ENCODE data around the gene PBX1. TPM values are rescaled to one million over a fixed set of nuclear protein-coding genes. Genes with fewer than 3 reads are reported as not detected.

Gene PBX1
- total RNA-seq, 4 donors from 2014 or later = 33.3 to 61.8 (median 56.2) TPM

- TF ChIP-seq CTCF (IDR thresholded peaks at IDR 0.05) = no peak
- DNase-seq (ENCODE audit: low spot score) (no peak), ATAC-seq (ENCODE audit: low FRiP score) (no peak)
Observed at GRCh38 chr1:164563721-164564360, 4.9 kb downstream of the PBX1 start.

GRCh38 chr1:164564378-164564777 lies 5.4 kb downstream of the PBX1 start:
- no peak for DNase-seq (ENCODE audit: low spot score)
- no peak for TF ChIP-seq CTCF (IDR thresholded peaks at IDR 0.05)

GRCh38 chr1:164565357-164565756 lies 6.4 kb downstream of the PBX1 start:
- TF ChIP-seq CTCF (IDR thresholded peaks at IDR 0.05) = no peak
- DNase-seq (ENCODE audit: low spot score) (no peak), ATAC-seq (ENCODE audit: low FRiP score) (no peak)

More at GRCh38 chr1:164564378-164564777, 5.4 kb downstream of the PBX1 start:
- ATAC-seq (ENCODE audit: low FRiP score) = no peak

- ATAC-seq (ENCODE audit: low FRiP score) = no peak
- no peak for DNase-seq (ENCODE audit: low spot score)
- no peak for TF ChIP-seq CTCF (IDR thresholded peaks at IDR 0.05)
Observed at GRCh38 chr1:164567774-164568173, 8.8 kb downstream of the PBX1 start.

GRCh38 chr1:164569241-164569640 lies 10.3 kb downstream of the PBX1 start:
- DNase-seq (ENCODE audit: low spot score) (no peak), ATAC-seq (ENCODE audit: low FRiP score) (no peak)
- TF ChIP-seq CTCF (IDR thresholded peaks at IDR 0.05) = no peak

- no peak for ATAC-seq (ENCODE audit: low FRiP score)
- no peak for DNase-seq (ENCODE audit: low spot score)
- no peak for TF ChIP-seq CTCF (IDR thresholded peaks at IDR 0.05)
Observed at GRCh38 chr1:164569866-164570265, 10.9 kb downstream of the PBX1 start.

GRCh38 chr1:164571333-164571732 lies 12.3 kb downstream of the PBX1 start:
- no peak for ATAC-seq (ENCODE audit: low FRiP score)
- no peak for TF ChIP-seq CTCF (IDR thresholded peaks at IDR 0.05)
- DNase-seq (ENCODE audit: low spot score) = no peak

Data from omental fat pad (tissue), 4 donors.